ENCODE results near the gene FGG.

DNA sequence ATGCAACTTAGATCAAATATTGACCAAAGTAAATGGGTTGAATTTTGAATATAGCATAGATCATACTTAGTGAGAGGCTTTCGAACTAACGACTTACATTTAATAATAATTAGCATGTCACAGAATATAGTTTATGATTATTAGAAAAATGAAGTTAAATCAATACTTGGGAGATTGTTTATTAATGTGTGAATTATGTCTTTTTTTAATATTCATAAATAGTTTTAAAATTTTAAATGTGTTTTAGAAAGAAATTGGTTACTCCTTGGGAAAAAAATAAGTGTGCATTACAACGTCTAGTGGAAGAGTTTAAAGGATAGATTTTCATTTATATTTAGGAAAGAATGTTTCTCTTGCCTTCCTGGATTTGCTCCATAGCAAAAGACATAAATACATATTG lies 29.2 kb downstream of the FGG start:
- TF ChIP-seq, protein P1, sequence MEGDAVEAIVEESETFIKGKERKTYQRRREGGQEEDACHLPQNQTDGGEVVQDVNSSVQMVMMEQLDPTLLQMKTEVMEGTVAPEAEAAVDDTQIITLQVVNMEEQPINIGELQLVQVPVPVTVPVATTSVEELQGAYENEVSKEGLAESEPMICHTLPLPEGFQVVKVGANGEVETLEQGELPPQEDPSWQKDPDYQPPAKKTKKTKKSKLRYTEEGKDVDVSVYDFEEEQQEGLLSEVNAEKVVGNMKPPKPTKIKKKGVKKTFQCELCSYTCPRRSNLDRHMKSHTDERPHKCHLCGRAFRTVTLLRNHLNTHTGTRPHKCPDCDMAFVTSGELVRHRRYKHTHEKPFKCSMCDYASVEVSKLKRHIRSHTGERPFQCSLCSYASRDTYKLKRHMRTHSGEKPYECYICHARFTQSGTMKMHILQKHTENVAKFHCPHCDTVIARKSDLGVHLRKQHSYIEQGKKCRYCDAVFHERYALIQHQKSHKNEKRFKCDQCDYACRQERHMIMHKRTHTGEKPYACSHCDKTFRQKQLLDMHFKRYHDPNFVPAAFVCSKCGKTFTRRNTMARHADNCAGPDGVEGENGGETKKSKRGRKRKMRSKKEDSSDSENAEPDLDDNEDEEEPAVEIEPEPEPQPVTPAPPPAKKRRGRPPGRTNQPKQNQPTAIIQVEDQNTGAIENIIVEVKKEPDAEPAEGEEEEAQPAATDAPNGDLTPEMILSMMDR (IDR thresholded peaks at IDR 0.05): no peak
- no peak for TF ChIP-seq EZH2 (IDR thresholded peaks at IDR 0.05; ENCODE audit: borderline replicate concordance, insufficient read depth, low read depth, low read length, poor library complexity, severe bottlenecking)

Data from B cell (primary cell).